ENCODE results near the gene PRR5.

The PRR5 gene

DNA sequence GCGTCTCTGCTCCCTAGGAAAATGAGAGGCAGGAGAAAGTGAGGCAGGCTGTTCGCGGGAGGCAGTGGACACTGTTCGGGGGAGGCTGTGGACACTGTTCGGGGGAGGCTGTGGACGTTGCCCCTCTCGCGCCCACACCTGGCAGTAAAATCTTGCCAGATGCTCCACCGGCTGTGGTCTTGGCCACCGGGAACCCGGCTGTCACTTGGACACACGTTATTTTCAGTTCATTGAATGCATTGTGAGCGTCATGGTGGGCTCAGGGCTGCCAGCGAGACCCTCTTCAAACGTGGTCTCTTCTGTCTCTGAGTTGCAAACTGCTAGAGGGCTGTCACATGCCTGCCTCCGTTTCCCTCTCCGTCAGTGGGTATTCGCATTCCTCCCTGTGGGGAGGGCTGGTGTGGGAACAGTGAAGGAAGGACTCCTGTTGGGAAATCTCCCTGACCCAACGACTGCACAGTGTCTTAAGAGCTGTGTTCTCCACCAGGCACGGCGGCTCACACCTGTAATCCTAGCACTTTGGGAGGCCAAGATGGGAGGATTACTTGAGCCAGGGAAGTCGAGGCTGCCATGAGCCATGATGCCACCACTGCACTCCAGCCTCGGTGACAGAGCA is 1.4 kb downstream of the PRR5 start:
- Histone ChIP-seq H3K9ac (ENCODE audit: low read length) (peak overlapping the region; percentile 30), H3K27me3 (ENCODE audit: control insufficient read depth, insufficient read depth, low read length) (peaks cover 5% of the 10 kb centered on the region), H3K4me3 (ENCODE audit: low read length) (peak overlapping the region; percentile 65), H3K27ac (ENCODE audit: low read depth, low read length) (no peak overlapping the region), H3K4me1 (ENCODE audit: control insufficient read depth, insufficient read depth, low read length) (no peaks in the 10 kb centered on the region), H3K36me3 (ENCODE audit: control insufficient read depth, insufficient read depth, low read length) (no peaks in the 10 kb centered on the region)

DNA sequence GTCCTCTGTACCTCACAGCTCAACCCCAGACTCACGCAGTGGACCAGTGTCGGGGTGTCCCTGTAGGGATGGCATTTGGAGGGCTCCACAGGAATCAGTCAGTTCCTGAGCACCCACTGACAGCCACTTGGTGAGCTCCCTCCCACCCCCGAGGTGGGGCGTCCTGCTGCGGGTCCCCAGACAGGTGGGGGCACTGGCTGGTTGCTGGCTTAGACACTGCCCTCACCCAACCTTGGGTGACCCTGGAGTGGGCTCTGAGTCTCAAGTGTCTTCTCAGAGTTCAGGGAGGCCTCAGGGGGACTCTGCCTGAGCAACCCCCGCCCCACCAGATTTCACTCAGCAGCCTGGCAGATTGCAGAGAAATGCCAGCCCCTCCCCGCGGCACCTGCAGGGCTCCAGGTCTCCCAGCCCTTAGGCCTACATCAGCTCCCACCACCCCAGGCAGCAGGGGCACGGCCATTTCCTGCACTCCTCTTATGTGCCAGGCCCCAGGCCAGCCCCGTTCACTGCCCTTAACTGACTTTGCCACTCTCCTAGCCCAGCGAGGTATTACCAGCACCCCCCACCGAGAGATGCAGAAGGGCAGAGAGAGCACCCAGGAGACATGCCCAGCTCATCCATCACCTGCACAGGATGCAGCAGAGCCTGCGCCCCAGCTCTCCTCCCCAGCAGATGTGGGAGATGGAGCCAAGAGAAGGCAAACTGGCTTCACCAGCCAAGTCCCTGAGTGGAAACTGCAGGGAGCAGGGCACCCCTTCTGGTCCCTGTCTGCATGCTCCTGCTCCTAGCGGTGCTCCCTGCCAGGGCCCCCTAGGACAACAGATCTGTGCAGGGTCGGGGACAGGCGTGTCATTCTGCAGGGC is 2.4 kb downstream of the PRR5 start:
- no peak overlapping the region for H3K9ac ChIP-seq (ENCODE audit: low read length)
- H3K4me1 ChIP-seq (ENCODE audit: control insufficient read depth, insufficient read depth, low read length): no peaks in the 10 kb centered on the region
- no peaks in the 10 kb centered on the region for H3K36me3 ChIP-seq (ENCODE audit: control insufficient read depth, insufficient read depth, low read length)
- peaks cover 5% of the 10 kb centered on the region for H3K27me3 ChIP-seq (ENCODE audit: control insufficient read depth, insufficient read depth, low read length)
- H3K4me3 ChIP-seq (ENCODE audit: low read length): no peak overlapping the region
- no peak overlapping the region for H3K27ac ChIP-seq (ENCODE audit: low read depth, low read length)

DNA sequence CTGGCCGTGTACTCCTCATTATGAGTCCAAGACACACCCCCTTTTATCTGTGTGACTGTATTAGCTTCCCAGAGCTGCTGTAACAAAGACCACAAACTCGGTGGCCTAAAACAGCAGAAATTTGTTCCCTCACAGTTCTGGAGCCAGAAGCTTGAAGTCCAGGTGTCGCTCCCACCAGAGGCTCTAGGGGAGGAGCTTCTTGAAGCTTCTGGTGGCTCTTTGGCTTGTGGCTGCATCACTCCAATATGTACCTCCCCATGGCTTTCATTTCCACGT is 3.0 kb downstream of the PRR5 start:
- Histone ChIP-seq H3K4me1 (ENCODE audit: control insufficient read depth, insufficient read depth, low read length) (no peaks in the 10 kb centered on the region), H3K9ac (ENCODE audit: low read length) (no peak overlapping the region), H3K27me3 (ENCODE audit: control insufficient read depth, insufficient read depth, low read length) (peaks cover 5% of the 10 kb centered on the region), H3K4me3 (ENCODE audit: low read length) (no peak overlapping the region), H3K27ac (ENCODE audit: low read depth, low read length) (no peak overlapping the region), H3K36me3 (ENCODE audit: control insufficient read depth, insufficient read depth, low read length) (no peaks in the 10 kb centered on the region)

DNA sequence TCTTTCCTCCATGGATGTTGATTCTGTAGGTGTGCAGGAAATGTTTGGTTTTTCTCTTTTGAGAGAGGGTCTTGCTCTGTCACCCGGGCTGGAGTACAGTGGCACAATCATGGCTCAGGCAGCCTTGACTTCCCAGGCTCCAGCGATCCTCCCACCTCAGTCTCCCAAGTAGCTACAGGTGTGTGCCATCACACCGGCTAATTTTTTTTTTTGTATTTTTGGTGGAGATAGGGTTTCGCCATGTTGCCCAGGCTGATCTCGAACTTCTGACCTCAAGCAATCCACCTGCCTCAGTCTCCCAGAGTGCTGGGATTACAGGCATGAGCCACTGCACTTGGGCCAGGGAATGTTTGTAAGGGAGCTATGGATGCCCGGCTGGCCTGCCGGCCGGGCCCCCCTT is 4.5 kb downstream of the PRR5 start:
- Histone ChIP-seq H3K4me3 (ENCODE audit: low read length) (no peak overlapping the region), H3K9ac (ENCODE audit: low read length) (no peak overlapping the region), H3K27ac (ENCODE audit: low read depth, low read length) (no peak overlapping the region), H3K36me3 (ENCODE audit: control insufficient read depth, insufficient read depth, low read length) (no peaks in the 10 kb centered on the region), H3K27me3 (ENCODE audit: control insufficient read depth, insufficient read depth, low read length) (peaks cover 5% of the 10 kb centered on the region), H3K4me1 (ENCODE audit: control insufficient read depth, insufficient read depth, low read length) (no peaks in the 10 kb centered on the region)

DNA sequence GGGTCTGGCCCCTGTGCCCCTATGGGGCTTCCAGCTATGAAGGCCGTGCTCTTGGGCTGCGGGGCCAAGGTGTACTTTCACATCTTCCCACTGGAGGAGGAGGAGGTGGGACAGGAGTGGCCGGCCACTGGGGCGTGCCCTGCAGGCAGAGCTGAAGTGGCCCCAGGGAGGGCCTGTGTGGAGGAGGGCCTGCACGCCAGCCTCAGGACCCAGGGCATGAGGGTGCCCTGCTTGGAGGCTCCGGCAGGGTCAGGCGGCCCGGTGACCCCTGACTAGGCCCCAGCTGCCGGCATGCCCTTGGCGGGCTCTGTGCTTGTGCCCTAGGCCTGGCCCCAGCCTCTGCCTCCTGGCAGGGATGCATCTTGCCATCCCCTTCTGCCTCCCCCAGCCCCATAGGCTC is 5.2 kb downstream of the PRR5 start:
- no peak overlapping the region for H3K9ac ChIP-seq (ENCODE audit: low read length)
- peaks cover 5% of the 10 kb centered on the region for H3K27me3 ChIP-seq (ENCODE audit: control insufficient read depth, insufficient read depth, low read length)
- no peaks in the 10 kb centered on the region for H3K4me1 ChIP-seq (ENCODE audit: control insufficient read depth, insufficient read depth, low read length)
- no peak overlapping the region for H3K27ac ChIP-seq (ENCODE audit: low read depth, low read length)
- H3K4me3 ChIP-seq (ENCODE audit: low read length): no peak overlapping the region
- no peaks in the 10 kb centered on the region for H3K36me3 ChIP-seq (ENCODE audit: control insufficient read depth, insufficient read depth, low read length)

DNA sequence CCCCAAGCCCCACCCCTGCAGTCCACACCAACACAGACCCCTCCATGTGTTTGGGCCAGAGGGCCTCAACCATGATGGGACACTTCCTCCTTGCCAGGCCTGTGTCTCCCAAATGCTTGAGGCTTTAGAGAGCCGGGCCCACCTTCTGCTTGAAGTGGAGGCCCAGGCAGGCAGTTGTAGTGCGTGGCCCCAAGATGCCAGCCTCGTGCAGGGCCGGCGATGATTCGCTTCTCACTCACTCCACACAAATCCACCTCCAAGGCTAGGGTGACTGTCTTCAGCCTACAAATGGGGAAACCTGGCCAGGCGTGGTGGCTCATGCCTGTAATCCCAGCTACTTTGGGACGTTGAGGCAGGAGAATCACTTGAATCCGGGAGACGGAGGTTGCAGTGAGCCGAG is 5.7 kb downstream of the PRR5 start:
- H3K9ac ChIP-seq (ENCODE audit: low read length): no peak overlapping the region
- H3K4me1 ChIP-seq (ENCODE audit: control insufficient read depth, insufficient read depth, low read length): no peaks in the 10 kb centered on the region
- no peak overlapping the region for H3K27ac ChIP-seq (ENCODE audit: low read depth, low read length)

DNA sequence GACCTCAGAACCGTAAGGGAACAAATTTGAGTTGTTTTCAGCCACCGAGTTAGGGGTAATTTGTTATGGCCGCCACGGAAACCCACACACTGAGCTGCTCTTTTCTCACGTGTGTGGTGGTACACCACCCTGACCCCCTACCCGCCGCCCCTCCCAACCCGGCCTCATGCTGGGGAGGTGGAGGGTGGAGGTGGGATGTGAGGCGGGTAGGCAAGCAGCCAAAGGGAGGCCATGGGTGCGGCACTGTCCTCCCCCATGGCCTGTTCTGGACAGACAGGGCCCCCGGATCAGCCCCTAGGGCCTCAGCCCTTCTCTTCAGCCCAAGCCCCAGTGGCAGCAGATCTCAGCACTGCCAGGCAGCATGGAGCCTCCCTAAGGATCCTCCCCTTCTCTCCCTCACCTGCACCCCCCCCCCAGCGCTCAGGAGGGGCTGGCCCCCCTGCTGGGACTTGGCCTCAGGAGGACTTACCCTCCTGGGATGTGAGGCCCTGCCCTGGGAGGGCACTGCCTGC is 7.9 kb downstream of the PRR5 start:
- H3K36me3 ChIP-seq (ENCODE audit: control insufficient read depth, insufficient read depth, low read length): no peaks in the 10 kb centered on the region
- no peaks in the 10 kb centered on the region for H3K4me1 ChIP-seq (ENCODE audit: control insufficient read depth, insufficient read depth, low read length)
- no peak overlapping the region for H3K4me3 ChIP-seq (ENCODE audit: low read length)
- H3K9ac ChIP-seq (ENCODE audit: low read length): no peak overlapping the region
- H3K27ac ChIP-seq (ENCODE audit: low read depth, low read length): no peak overlapping the region
- no peaks in the 10 kb centered on the region for H3K27me3 ChIP-seq (ENCODE audit: control insufficient read depth, insufficient read depth, low read length)

More for the DNA sequence above, 5.7 kb downstream of the PRR5 start:
- Histone ChIP-seq H3K27me3 (ENCODE audit: control insufficient read depth, insufficient read depth, low read length) (peaks cover 5% of the 10 kb centered on the region), H3K4me3 (ENCODE audit: low read length) (no peak overlapping the region), H3K36me3 (ENCODE audit: control insufficient read depth, insufficient read depth, low read length) (no peaks in the 10 kb centered on the region)

DNA sequence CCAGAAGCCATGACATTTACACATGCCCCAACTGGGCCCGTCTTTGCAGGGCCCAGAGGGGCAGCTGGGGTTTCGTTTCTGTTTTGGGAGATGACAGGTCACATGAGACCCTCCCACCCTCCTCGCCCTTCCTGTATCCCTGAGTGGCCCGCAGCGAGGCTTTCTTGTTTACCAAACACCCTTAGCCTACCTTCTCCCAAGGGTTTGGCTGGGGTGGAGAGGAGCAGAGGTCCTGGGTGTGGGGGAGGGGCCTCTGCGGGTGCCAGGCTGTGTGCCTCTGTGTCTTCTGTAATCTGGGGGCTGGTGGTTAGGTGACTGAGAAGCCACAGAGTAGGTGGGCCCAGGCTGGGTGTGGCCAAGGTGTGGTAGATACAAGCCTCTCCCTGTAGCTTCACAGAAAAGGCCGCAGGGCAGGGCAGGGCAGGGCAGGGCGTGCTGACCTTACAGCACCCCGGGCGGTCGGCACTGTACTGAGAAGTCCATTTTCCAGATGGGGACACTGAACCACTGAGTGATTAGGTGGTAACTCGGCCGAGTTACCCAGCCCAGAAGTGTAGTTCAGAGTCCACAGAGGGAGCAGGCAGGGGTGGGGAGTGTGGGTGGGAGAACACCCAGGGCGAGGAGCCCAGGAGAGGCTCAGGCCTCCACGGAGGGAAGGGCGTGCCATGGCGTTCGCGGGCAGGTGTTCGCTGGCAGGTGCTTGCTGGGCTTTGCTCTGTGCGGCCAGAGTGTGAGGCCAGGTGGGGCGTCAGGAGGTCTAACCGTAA is 8.7 kb downstream of the PRR5 start:
- Histone ChIP-seq H3K27ac (ENCODE audit: low read depth, low read length) (no peak overlapping the region), H3K36me3 (ENCODE audit: control insufficient read depth, insufficient read depth, low read length) (no peaks in the 10 kb centered on the region), H3K27me3 (ENCODE audit: control insufficient read depth, insufficient read depth, low read length) (no peaks in the 10 kb centered on the region), H3K4me1 (ENCODE audit: control insufficient read depth, insufficient read depth, low read length) (no peaks in the 10 kb centered on the region), H3K9ac (ENCODE audit: low read length) (no peak overlapping the region), H3K4me3 (ENCODE audit: low read length) (no peak overlapping the region)

DNA sequence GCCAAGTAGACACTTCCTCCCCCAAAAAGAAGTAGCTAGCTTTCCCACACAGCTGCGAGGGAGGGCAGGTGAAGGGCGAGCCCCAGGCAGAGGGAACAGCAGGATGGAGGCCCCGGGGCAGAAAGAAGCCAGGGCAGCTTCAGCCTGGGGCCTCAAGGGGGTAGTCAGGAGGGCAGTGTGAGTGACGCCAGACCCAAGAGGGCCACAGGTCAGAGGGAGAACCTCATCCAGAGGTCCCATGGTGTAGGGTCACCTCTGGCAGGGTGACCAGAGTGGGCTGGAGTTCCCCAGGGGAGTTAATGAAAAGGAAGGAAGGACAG is 9.2 kb downstream of the PRR5 start:
- Histone ChIP-seq H3K4me1 (ENCODE audit: control insufficient read depth, insufficient read depth, low read length) (no peaks in the 10 kb centered on the region), H3K27ac (ENCODE audit: low read depth, low read length) (no peak overlapping the region), H3K9ac (ENCODE audit: low read length) (no peak overlapping the region), H3K4me3 (ENCODE audit: low read length) (no peak overlapping the region), H3K36me3 (ENCODE audit: control insufficient read depth, insufficient read depth, low read length) (no peaks in the 10 kb centered on the region), H3K27me3 (ENCODE audit: control insufficient read depth, insufficient read depth, low read length) (no peaks in the 10 kb centered on the region)

DNA sequence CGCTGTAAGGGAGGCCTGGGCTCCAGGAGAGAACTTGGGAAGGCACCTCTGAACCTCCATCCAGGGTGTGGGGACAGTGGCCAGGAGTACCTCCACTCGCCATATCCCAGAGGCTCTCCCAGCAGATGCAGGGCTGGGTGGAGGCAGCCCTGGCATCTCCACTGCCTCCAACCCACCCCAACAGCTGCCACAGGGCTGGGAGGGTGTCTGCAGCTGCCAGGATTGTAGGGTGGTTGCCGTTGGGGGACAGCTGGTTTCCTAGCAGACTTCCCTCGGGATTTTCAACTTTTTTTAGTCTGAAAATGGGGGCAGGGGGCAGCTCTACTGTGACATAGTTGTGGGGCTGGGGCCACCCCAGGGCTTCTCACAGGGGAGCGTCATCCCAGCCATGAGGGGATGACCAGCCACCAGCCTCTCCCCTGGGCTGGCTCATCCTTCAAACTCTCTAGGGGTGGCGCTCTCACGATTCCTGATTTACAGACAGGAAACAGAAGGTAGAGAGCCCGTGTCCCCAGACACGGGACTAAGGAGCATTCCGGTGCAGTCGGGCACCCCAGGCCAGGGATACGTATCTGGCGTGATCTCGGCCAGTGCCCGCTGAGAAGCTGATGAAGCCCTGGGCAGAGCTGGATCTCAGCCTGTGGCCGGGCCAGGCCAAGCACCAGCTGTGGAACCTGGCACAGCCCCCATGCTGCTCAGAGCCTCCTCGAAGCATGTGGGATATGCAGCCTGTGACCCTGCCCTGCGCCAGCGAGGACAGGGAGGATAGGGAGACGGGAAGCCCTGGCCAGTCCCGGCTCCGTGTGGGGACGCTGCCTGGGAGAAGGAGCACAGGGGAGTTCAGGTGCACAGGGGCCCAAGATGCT is 9.9 kb downstream of the PRR5 start:
- Histone ChIP-seq H3K4me1 (ENCODE audit: control insufficient read depth, insufficient read depth, low read length) (no peaks in the 10 kb centered on the region), H3K4me3 (ENCODE audit: low read length) (no peak overlapping the region), H3K27me3 (ENCODE audit: control insufficient read depth, insufficient read depth, low read length) (no peaks in the 10 kb centered on the region), H3K27ac (ENCODE audit: low read depth, low read length) (no peak overlapping the region), H3K9ac (ENCODE audit: low read length) (no peak overlapping the region), H3K36me3 (ENCODE audit: control insufficient read depth, insufficient read depth, low read length) (no peaks in the 10 kb centered on the region)

DNA sequence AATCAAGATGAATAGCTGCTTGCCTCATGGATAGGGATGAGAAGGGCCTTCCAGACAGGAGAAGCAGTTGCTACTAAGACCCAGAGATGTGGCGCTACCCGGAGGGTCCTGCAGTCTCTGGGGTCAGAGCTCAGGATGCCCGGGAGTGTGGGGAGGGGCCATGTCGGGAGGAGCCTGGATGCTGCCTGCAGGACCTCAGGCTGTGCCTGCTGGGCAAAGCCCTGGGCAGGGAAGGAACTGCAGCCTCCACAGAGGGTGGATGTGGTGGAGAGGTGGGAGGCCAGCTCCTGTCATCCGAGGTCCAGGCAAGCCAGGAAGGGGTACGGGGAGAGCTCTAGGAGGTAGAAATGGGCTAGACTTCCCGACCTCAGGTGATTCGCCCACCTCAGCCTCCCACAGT is 11.0 kb downstream of the PRR5 start:
- Histone ChIP-seq H3K4me1 (ENCODE audit: control insufficient read depth, insufficient read depth, low read length) (no peaks in the 10 kb centered on the region), H3K36me3 (ENCODE audit: control insufficient read depth, insufficient read depth, low read length) (no peaks in the 10 kb centered on the region), H3K27me3 (ENCODE audit: control insufficient read depth, insufficient read depth, low read length) (no peaks in the 10 kb centered on the region), H3K9ac (ENCODE audit: low read length) (no peak overlapping the region), H3K27ac (ENCODE audit: low read depth, low read length) (no peak overlapping the region), H3K4me3 (ENCODE audit: low read length) (no peak overlapping the region)
